AG09319 (cell line): ENCODE measurements around the gene PGGHG.

Source experiments
- DNase-seq: peaks from one replicate; pipeline ENCODE4 v3.0.0-alpha.2; 2010; ENCODE audit warnings: low read depth; ENCODE audit errors: extremely low read depth
- CTCF ChIP-seq: IDR thresholded peaks from 2 replicates; pipeline ENCODE4 v1.5.1; 2011; ENCODE audit warnings: low read depth, mild to moderate bottlenecking, inconsistent platforms, low read length, moderate library complexity

Gene PGGHG

GRCh38 chr11:279040-279965 lies 9.6 kb upstream of the PGGHG start:
- no peak for DNase-seq

GRCh38 chr11:279966-280705 lies 8.8 kb upstream of the PGGHG start:
- TF ChIP-seq CTCF = no peak
- DNase-seq = no peak

More at GRCh38 chr11:279040-279965, 9.6 kb upstream of the PGGHG start:
- no peak for TF ChIP-seq CTCF

GRCh38 chr11:280706-281485 lies 8.0 kb upstream of the PGGHG start:
- DNase-seq = no peak
- no peak for TF ChIP-seq CTCF

DNA sequence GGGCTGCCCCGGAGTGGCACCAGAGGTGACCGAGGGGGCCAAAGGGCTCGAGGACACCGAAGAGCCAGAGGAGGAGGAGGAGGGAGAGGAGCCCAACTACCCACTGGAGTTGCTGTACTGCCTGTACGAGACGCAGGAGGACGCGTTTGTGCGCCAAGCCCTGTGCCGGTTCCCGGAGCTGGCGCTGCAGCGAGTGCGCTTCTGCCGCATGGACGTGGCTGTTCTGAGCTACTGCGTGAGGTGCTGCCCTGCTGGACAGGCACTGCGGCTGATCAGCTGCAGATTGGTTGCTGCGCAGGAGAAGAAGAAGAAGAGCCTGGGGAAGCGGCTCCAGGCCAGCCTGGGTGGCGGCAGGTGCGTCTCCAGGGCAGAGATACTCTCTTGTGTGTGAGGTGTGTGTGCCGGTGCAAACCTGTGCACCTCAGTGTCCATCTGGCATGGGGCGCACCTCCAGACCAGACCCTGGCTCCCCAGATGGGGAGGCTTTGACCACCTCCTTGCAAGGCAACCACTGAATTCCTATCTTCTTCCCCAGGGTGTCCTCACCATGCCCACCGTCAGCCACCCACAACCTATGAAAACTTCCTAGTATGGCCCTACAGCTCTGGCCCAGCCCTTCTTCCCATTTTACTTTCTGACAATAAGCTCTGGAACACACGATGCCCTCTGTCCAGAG lies 7.3 kb upstream of the PGGHG start:
- DNase-seq = no peak

DNA sequence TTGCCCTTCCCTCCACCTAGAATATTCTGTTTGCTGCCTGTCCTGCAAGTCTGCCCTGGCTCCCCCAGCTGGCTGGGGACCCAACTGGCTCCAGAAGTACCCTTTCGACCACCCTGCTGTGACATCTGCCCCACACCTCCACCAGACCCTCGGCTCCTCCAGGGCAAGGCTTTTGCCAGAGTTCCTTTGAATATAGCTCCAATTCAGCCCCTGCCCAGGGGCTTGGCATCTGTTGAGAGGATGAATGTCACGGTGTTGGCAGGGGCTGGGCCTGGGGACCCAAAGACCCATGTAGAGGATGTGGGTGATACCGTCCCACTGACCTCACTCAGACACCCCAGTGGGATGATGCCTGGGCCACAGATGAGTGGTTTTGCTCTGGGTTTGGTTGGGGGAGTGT lies 6.8 kb upstream of the PGGHG start:
- DNase-seq = no peak
- TF ChIP-seq CTCF = no peak

More for the DNA sequence above, 7.3 kb upstream of the PGGHG start:
- TF ChIP-seq CTCF = no peak

- TF ChIP-seq CTCF = no peak
- no peak for DNase-seq
Observed at GRCh38 chr11:282630-283360, 6.1 kb upstream of the PGGHG start.
